Ascending aorta (tissue), 2 donors: Measurements from ENCODE around the gene HPS6. TPM values are rescaled to one million over a fixed set of nuclear protein-coding genes. Genes with fewer than 3 reads are reported as not detected.

ENCODE experiments used
- DNase-seq, 2 donors: peaks; one replicate each; pipeline ENCODE4 v3.0.0-alpha.2; 2019; ENCODE audit warnings: low spot score in 2 of 2
- H3K27ac ChIP-seq, 2 donors: fragments of 200-600 bp; sonication (generic); one replicate each; pipeline ENCODE4 v1.5.1; 2016 to 2017; ENCODE audit warnings: mild to moderate bottlenecking in 1 of 2
- H3K27me3 ChIP-seq: fragments of 200-600 bp; sonication (generic); one replicate; pipeline ENCODE4 v1.5.1; 2017
- H3K36me3 ChIP-seq, 2 donors: fragments of 200-600 bp; sonication (generic); one replicate each; pipeline ENCODE4 v1.5.1; 2016
- H3K4me1 ChIP-seq, 2 donors: fragments of 200-600 bp; sonication (generic); one replicate each; pipeline ENCODE4 v1.5.1; 2016 to 2017; ENCODE audit warnings: mild to moderate bottlenecking in 1 of 2
- H3K4me3 ChIP-seq, 2 donors: fragments of 200-600 bp; sonication (generic); one replicate each; pipeline ENCODE4 v1.5.1; 2016 to 2017; ENCODE audit warnings: mild to moderate bottlenecking in 1 of 2
- H3K9me3 ChIP-seq, 2 donors: fragments of 200-600 bp; sonication (generic); one replicate each; pipeline ENCODE4 v1.5.1; 2016
- intact Hi-C: fragments of 100-400 bp; cut with DNase I; formaldehyde crosslinking; loops from one replicate; pipeline ENCODE4 v1.15.1; 2023
- total RNA-seq: library from RNA; depleted of rRNA; stranded (reverse); fragments of >200 nt; gene quantifications from one replicate; pipeline ENCODE4 v1.1.0, GENCODE V29; 2016
- TF ChIP-seq, protein P1 (sequence below), 3 experiments: fragments of 200-600 bp in 2 of 3; fragments of 450-650 bp in 1 of 3; sonication (generic) in 2 of 3; IDR thresholded peaks; one replicate each; pipeline ENCODE4 v1.5.1; 2016 to 2019; ENCODE audit warnings: antibody characterized with exemption in 3 of 3, mild to moderate bottlenecking in 1 of 3, moderate library complexity in 1 of 3

The HPS6 gene
- total RNA-seq, 1 donor from 2014 or later = 39.9 TPM

DNA sequence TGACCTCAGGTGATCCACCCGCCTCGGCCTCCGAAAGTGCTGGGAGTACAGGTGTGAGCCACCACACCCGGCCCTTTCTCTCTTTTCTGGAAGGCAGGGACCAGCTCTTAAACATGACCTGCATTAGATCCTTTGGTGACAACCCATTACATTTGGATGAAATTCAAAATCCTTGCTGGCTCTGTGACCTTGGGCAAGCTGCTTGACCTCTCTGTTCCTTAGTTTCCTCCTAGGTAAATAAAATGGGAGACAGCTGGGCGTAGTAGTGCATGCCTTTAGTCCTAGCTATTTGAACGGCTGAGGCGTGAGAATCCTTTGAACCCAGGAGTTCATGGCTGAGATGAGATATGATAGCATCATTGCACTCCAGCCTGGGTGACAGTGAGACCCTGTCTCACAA, 31.3 kb downstream of the HPS6 start:
- H3K36me3 ChIP-seq = no peaks in the 10 kb centered on the region
- no peaks in the 10 kb centered on the region for H3K9me3 ChIP-seq
- no peaks in the 10 kb centered on the region for H3K27me3 ChIP-seq
- no peak for DNase-seq
- H3K4me3 ChIP-seq = no peak overlapping the region
- H3K27ac ChIP-seq = no peak overlapping the region
- no peaks in the 10 kb centered on the region for H3K4me1 ChIP-seq
- intact Hi-C loops = no loop called here
- TF ChIP-seq, protein P1, sequence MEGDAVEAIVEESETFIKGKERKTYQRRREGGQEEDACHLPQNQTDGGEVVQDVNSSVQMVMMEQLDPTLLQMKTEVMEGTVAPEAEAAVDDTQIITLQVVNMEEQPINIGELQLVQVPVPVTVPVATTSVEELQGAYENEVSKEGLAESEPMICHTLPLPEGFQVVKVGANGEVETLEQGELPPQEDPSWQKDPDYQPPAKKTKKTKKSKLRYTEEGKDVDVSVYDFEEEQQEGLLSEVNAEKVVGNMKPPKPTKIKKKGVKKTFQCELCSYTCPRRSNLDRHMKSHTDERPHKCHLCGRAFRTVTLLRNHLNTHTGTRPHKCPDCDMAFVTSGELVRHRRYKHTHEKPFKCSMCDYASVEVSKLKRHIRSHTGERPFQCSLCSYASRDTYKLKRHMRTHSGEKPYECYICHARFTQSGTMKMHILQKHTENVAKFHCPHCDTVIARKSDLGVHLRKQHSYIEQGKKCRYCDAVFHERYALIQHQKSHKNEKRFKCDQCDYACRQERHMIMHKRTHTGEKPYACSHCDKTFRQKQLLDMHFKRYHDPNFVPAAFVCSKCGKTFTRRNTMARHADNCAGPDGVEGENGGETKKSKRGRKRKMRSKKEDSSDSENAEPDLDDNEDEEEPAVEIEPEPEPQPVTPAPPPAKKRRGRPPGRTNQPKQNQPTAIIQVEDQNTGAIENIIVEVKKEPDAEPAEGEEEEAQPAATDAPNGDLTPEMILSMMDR (IDR thresholded peaks at IDR 0.05) = no peak

DNA sequence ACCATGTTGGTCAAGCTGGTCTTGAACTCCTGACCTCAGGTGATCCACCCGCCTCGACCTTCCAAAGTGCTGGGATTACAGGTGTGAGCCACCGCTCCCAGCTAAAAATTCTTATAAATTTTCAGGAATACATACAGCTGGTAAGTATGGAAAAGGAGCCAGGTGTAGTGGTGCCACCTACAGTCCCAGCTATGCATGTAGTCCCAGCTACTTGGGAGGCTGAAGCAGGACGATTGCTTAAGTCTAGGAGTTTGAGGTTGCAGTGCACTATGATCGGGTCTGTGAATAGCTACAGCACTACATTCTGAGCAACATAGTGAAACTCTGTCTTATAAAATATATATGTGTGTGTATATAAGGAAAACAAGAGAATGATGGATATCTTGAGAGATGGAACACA, 36.0 kb downstream of the HPS6 start:
- Histone ChIP-seq H3K4me1 (no peaks in the 10 kb centered on the region), H3K36me3 (peaks cover 0 to 3% of the 10 kb centered on the region in 2 donors), H3K27ac (no peak overlapping the region), H3K9me3 (no peaks in the 10 kb centered on the region), H3K4me3 (no peak overlapping the region), H3K27me3 (no peaks in the 10 kb centered on the region)
- TF ChIP-seq, protein P1 (IDR thresholded peaks at IDR 0.05) = no peak
- intact Hi-C loops = no loop called here
- no peak for DNase-seq

DNA sequence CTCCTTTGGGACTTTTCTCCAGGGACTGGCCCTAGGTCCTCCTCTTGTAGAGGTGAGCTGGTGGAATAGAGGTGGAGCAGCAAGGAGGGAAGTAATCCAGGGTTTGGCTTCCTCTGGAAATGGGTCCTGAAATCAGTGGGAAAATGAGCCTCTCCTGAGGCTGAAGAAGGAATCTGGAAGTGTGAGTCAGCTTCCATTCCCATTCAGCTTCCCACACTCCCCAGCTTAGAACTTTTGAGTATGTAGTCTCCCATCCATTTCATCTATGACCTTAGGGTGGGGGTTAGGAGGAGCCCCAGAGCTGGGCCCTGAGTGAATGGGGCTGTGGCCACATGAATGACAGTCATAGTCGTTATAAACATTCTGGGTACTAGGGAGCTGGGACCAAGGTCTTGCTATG, 37.3 kb downstream of the HPS6 start:
- TF ChIP-seq, protein P1 (IDR thresholded peaks at IDR 0.05) = no peak
- Histone ChIP-seq H3K4me3 (no peak overlapping the region), H3K9me3 (no peaks in the 10 kb centered on the region), H3K27ac (no peak overlapping the region), H3K27me3 (no peaks in the 10 kb centered on the region), H3K36me3 (peaks cover 7 to 13% of the 10 kb centered on the region in 2 donors), H3K4me1 (no peaks in the 10 kb centered on the region)
- DNase-seq = no peak
- intact Hi-C loops = no loop called here

DNA sequence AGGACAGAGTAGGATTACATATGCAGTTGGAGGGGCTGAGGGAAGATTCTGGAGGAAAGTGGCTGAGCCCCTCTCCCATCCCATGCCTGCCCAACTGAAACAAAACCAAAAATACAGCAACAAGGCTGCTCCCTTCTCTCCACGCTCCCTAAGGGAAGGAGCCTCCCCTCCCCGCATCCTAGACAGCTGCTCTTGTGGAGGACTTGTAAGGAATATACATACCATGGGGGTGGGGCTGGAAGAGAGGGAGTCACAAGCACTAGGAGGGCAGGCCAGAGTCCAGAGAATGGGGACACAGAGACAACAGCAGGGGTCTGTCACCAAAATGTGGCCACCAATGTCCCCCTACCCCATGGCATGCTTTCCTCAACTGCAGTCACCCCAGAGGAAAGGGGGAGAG, 41.8 kb downstream of the HPS6 start:
- TF ChIP-seq, protein P1 (IDR thresholded peaks at IDR 0.05) = no peak
- Histone ChIP-seq H3K36me3 (peaks cover 48 to 54% of the 10 kb centered on the region in 2 donors), H3K27me3 (no peaks in the 10 kb centered on the region), H3K4me1 (no peaks in the 10 kb centered on the region), H3K9me3 (no peaks in the 10 kb centered on the region), H3K27ac (no peak overlapping the region), H3K4me3 (no peak overlapping the region)
- DNase-seq = no peak
- intact Hi-C loops = no loop called here

DNA sequence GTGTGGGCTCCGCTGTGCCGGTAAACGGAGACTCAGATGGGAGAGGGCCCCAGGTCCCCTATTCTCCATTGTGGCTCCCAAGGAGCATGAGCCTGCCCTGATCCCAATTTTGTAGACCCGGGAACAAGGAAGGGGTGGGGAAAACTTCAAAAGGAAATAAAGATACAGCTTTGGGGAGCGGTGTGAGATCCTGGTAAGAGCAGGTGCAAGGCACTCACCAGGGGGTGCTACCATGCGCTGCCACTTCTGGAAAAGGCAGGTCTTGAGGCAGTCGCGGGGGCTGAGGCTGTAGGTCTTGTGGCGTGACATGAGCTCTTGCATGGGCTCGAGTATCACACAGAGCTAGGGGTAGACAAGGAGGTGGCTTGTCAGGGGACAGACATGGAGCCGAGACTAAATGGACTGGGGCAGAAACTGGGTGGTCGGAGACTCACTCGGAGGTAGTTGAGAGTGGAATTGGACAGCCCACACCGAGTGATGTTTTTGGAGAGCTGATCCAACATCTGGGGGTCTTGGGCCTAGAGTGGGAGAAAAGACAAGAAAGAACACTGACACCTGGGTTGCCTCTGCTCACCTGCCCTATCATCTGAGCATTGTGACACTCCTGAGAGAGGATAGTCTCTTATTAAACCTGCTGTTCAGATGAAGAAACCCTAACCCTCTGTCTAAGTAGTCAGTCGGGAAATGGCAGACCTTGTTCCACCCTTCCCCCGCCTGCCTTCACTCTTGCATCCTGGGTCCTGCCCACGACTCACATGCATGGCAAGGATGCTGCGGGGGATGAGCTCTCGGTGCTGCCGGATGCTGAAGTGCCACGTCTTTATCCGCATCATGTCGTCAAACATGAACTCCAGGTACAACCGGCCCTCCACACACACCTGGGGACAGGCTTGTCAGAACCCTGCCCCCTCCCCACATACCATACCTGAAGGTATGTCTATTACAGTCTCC, 44.3 kb downstream of the HPS6 start:
- intact Hi-C loops = no loop called here
- H3K4me1 ChIP-seq = peaks cover 10 to 18% of the 10 kb centered on the region in 2 donors
- peaks cover 48 to 52% of the 10 kb centered on the region in 2 donors for H3K36me3 ChIP-seq
- TF ChIP-seq, protein P1 (IDR thresholded peaks at IDR 0.05) = no peak
- H3K9me3 ChIP-seq = no peaks in the 10 kb centered on the region
- no peak overlapping the region for H3K27ac ChIP-seq
- H3K4me3 ChIP-seq = no peak overlapping the region
- DNase-seq = no peak
- H3K27me3 ChIP-seq = no peaks in the 10 kb centered on the region
